T-cell (primary cell): Measurements from ENCODE around the gene ZNF654. TPM values are rescaled to one million over a fixed set of nuclear protein-coding genes. Genes with fewer than 3 reads are reported as not detected.

Source experiments
- total RNA-seq, 35 experiments: library from RNA in 6 of 35; stranded (reverse) in 6 of 35; fragments of 120-200 nt in 1 of 35; gene quantifications; one replicate each; pipeline versions ENCODE4 v1.2.1 to v1.2.4 and lab custom pipeline; 2013 to 2026

ZNF654 gene
- total RNA-seq, 5 donors from 2014 or later (not counting 1 experiment from before 2014, with no cell fraction given), result 14.1 to 21.5 (median 17.1) TPM

Other genes with a start within 250 kb of the ZNF654 start
- gene CGGBP1, start 250 bp upstream of the ZNF654 start, total RNA-seq, result 100 to 1,000 TPM in 4 of 5 donors, 10 to 100 TPM in 1; 95.7 to 131 (median 112) TPM
- 10 to 100 TPM; 26.0 to 39.3 (median 26.8) TPM for gene C3orf38, start 90.7 kb downstream of the ZNF654 start, total RNA-seq